Activated CD4-positive, alpha-beta T cell treated with anti-CD3 and anti-CD28 coated beads, Interleukin-2, amount 50 U/mL, for 24 hours (primary cell): ENCODE measurements around the gene NAGS.
"Not testable (repeated sequence)": the region's sequence is repeated elsewhere in the genome, so short reads cannot be mapped to it uniquely, and the experiment has no call there.

Experiments used
- DNase-seq, 2 donors: peaks; one replicate each; pipeline ENCODE4 v3.0.0-alpha.2; 2020; ENCODE audit warnings: low read depth in 1 of 2, low spot score in 1 of 2

NAGS gene

GRCh38 chr17:44039829-44040635, 35.6 kb downstream of the NAGS start:
- DNase-seq: no peak

GRCh38 chr17:44043272-44043696, 38.9 kb downstream of the NAGS start:
- DNase-seq: no peak

- DNase-seq: no peak
Observed at GRCh38 chr17:44044071-44044470, 39.6 kb downstream of the NAGS start.

- no peak for DNase-seq
Observed at GRCh38 chr17:44045486-44045885, 41.1 kb downstream of the NAGS start.

- not testable (repeated sequence) for DNase-seq
Observed at GRCh38 chr17:44046893-44047292, 42.5 kb downstream of the NAGS start.

- no peak for DNase-seq
Observed at GRCh38 chr17:44049294-44050060, 45.1 kb downstream of the NAGS start.

GRCh38 chr17:44053125-44053872, 48.9 kb downstream of the NAGS start:
- no peak for DNase-seq
